GM12878 (cell line): ENCODE data around the gene CCDC149. TPM values are rescaled to one million over a fixed set of nuclear protein-coding genes. Genes with fewer than 3 reads are reported as not detected.

ENCODE experiments used
- ATAC-seq: fragments of 200-7000 bp; cut with Tn5 transposase; 3 replicates; pipeline ENCODE4 v1.9.1; 2020; ENCODE audit warnings: mild to moderate bottlenecking, moderate library complexity
- BruUV-seq: library from RNA; stranded (reverse); fragments of 400-500 nt; replicated peaks from 2 replicates; lab custom pipeline; 2021; lab: Mats Ljungman, UMichigan
- CTCF ChIA-PET: fragments of 300-600 bp; sonication (Branson Sonifier 250); formaldehyde crosslinking; extraction: SDS; loops from one replicate; lab custom pipeline; 2021; ENCODE audit warnings: inconsistent platforms; lab: Yijun Ruan, JAX
- POLR2A ChIA-PET: fragments of 350-600 bp; formaldehyde crosslinking; extraction: SDS; loops from one replicate; lab custom pipeline; 2021; ENCODE audit warnings: inconsistent platforms; lab: Charles Lee
- RAD21 ChIA-PET: fragments of 300-600 bp; sonication (Branson Sonifier 250); formaldehyde crosslinking; loops from one replicate; lab custom pipeline; 2023; ENCODE audit warnings: antibody characterized with exemption; ENCODE audit not compliant: unreplicated experiment; lab: Charles Lee
- SMC1A ChIA-PET: fragments of 300-600 bp; sonication (Branson Sonifier 250); formaldehyde crosslinking; loops from one replicate; lab custom pipeline; 2023; ENCODE audit not compliant: unreplicated experiment, uncharacterized antibody; lab: Charles Lee
- DNase-seq: peaks from one replicate; pipeline ENCODE4 v3.0.0-alpha.2; 2011; ENCODE audit warnings: low read depth, low spot score
- FAIRE-seq: peaks from 3 replicates; lab custom pipeline; 2011; peaks lifted over from hg19 to GRCh38; lab: Jason Lieb, UNC
- H2AFZ ChIP-seq: 2 replicates; pipeline ENCODE4 v1.6.0; 2011; ENCODE audit warnings: low read depth, low read length, control low read depth; ENCODE audit not compliant: control insufficient read depth
- H3K27ac ChIP-seq: 2 replicates; pipeline ENCODE4 v1.5.1; 2011; ENCODE audit warnings: control low read depth; ENCODE audit not compliant: control insufficient read depth, insufficient read depth
- H3K27me3 ChIP-seq, 2 experiments: replicated peaks in 1 of 2; 2 replicates each; pipeline versions ENCODE4 v1.6.0 to v1.6.1; 2011; ENCODE audit warnings: low read length in 1 of 2; ENCODE audit not compliant: control insufficient read depth in 2 of 2, insufficient read depth in 2 of 2
- H3K36me3 ChIP-seq, 2 experiments: 2 replicates each; pipeline ENCODE4 v1.5.1; 2011; ENCODE audit warnings: low read length in 1 of 2; ENCODE audit not compliant: control insufficient read depth in 2 of 2, insufficient read depth in 2 of 2
- H3K4me1 ChIP-seq: 2 replicates; pipeline ENCODE4 v1.6.1; 2011; ENCODE audit warnings: mild to moderate bottlenecking, low read length, moderate library complexity, mixed read lengths; ENCODE audit not compliant: control insufficient read depth, insufficient read depth
- H3K4me2 ChIP-seq: 2 replicates; pipeline ENCODE4 v1.6.0; 2011; ENCODE audit warnings: control low read depth; ENCODE audit not compliant: control insufficient read depth, insufficient read depth
- H3K4me3 ChIP-seq: fragments of 200-600 bp; sonication (generic); 2 replicates; pipeline ENCODE4 v1.5.1; 2016
- H3K79me2 ChIP-seq: 2 replicates; pipeline ENCODE4 v1.6.0; 2011; ENCODE audit warnings: low read length; ENCODE audit not compliant: control insufficient read depth, insufficient read depth
- H3K9ac ChIP-seq: 2 replicates; pipeline ENCODE4 v1.8.0; 2011; ENCODE audit warnings: low read length, control low read depth, mixed read lengths; ENCODE audit not compliant: control insufficient read depth, insufficient read depth
- H3K9me3 ChIP-seq: replicated peaks from 3 replicates; pipeline ENCODE4 v1.5.1; 2011; ENCODE audit warnings: mild to moderate bottlenecking, low read length; ENCODE audit not compliant: control insufficient read depth, insufficient read depth
- H4K20me1 ChIP-seq: 2 replicates; pipeline ENCODE4 v1.6.0; 2011; ENCODE audit not compliant: control insufficient read depth, insufficient read depth
- BCLAF1 ChIP-seq: fragments of 450-650 bp; IDR thresholded peaks from 2 replicates; pipeline ENCODE4 v1.6.1; 2017; ENCODE audit warnings: antibody characterized with exemption, mild to moderate bottlenecking, moderate library complexity
- CEBPB ChIP-seq, 2 experiments: fragments of 150-350 bp in 1 of 2; IDR thresholded peaks; 2 replicates each; pipeline ENCODE4 v1.6.1; 2012 to 2014; ENCODE audit warnings: low read depth in 2 of 2, low read length in 2 of 2, borderline replicate concordance in 1 of 2, inconsistent platforms in 1 of 2
- CREM ChIP-seq: IDR thresholded peaks from 2 replicates; pipeline ENCODE4 v1.6.1; 2014; ENCODE audit warnings: antibody characterized with exemption, low read depth
- HDGF ChIP-seq: fragments of 450-650 bp; IDR thresholded peaks from 2 replicates; pipeline ENCODE4 v1.6.1; 2016; ENCODE audit warnings: antibody characterized with exemption
- IKZF1 ChIP-seq: fragments of 450-650 bp; conservative IDR thresholded peaks from 2 replicates; pipeline ENCODE4 v1.6.1; 2017; ENCODE audit warnings: antibody characterized with exemption, mild to moderate bottlenecking
- KLF5 ChIP-seq: fragments of 450-650 bp; IDR thresholded peaks from 2 replicates; pipeline ENCODE4 v1.6.1; 2014; ENCODE audit warnings: mild to moderate bottlenecking; ENCODE audit not compliant: partially characterized antibody
- MTA2 ChIP-seq: fragments of 450-650 bp; IDR thresholded peaks from 2 replicates; pipeline ENCODE4 v1.6.1; 2016; ENCODE audit warnings: low read depth, mild to moderate bottlenecking, moderate library complexity
- NBN ChIP-seq: fragments of 450-650 bp; IDR thresholded peaks from 2 replicates; pipeline ENCODE4 v1.6.1; 2016
- NFXL1 ChIP-seq: fragments of 450-650 bp; IDR thresholded peaks from 2 replicates; pipeline ENCODE4 v1.6.1; 2017; ENCODE audit warnings: antibody characterized with exemption, mild to moderate bottlenecking, borderline replicate concordance
- SMAD5 ChIP-seq: IDR thresholded peaks from 2 replicates; pipeline ENCODE4 v1.6.1; 2016; ENCODE audit warnings: antibody characterized with exemption, low read depth
- STAT1 ChIP-seq: fragments of 450-650 bp; conservative IDR thresholded peaks from 2 replicates; pipeline ENCODE4 v1.6.1; 2014; ENCODE audit warnings: antibody characterized with exemption, mild to moderate bottlenecking
- SUPT20H ChIP-seq: IDR thresholded peaks from 2 replicates; pipeline ENCODE4 v1.6.1; 2011; ENCODE audit warnings: low read depth, mild to moderate bottlenecking, low read length, moderate library complexity, borderline replicate concordance; ENCODE audit not compliant: control insufficient read depth
- TCF3 ChIP-seq: IDR thresholded peaks from 2 replicates; pipeline ENCODE4 v1.6.1; 2012; ENCODE audit warnings: low read depth, mild to moderate bottlenecking, low read length, borderline replicate concordance; ENCODE audit not compliant: insufficient read depth
- ZNF384 ChIP-seq: IDR thresholded peaks from 2 replicates; pipeline ENCODE4 v1.6.1; 2012; ENCODE audit warnings: low read depth, mild to moderate bottlenecking, low read length, improper control_type of control experiment, borderline replicate concordance
- WGBS: methylation state at CpG from one replicate; pipeline ENCODE4 v1.1.6; 2016; ENCODE audit warnings: low lambda C conversion rate; ENCODE audit not compliant: insufficient replicate concordance, insufficient coverage; ENCODE audit errors: missing lambda C conversion rate; 5-methylcytosine and 5-hydroxymethylcytosine counted together
- in situ Hi-C: fragments of 300-500 bp; cut with MboI; formaldehyde crosslinking; loops from 9 replicates; pipeline ENCODE4 v1.14.3; 2018; ENCODE audit warnings: mixed read lengths
- intact Hi-C: fragments of 100-400 bp; cut with micrococcal nuclease; formaldehyde crosslinking; loops from one replicate; pipeline ENCODE4 v1.14.2; 2022; ENCODE audit not compliant: unreplicated experiment
- polyA plus RNA-seq, 11 experiments: library from polyadenylated mRNA; depleted of rRNA in 4 of 11; unstranded in 6 of 11; stranded (reverse) in 5 of 11; fragments of >200 nt; fragmentation: Nextera tagmentation in 4 of 11; fragmentation: Illumina TruSeq in 1 of 11; extraction: Ambion mirVana in 4 of 11; extraction: Trizol in 1 of 11; gene quantifications; 1 replicate in 1 of 11; 2 replicates in 10 of 11; pipeline versions ENCODE4 v1.2.1 to v1.2.3, GENCODE V29; 2011 to 2016; ENCODE audit warnings: inconsistent platforms in 2 of 11, missing spikeins in 2 of 11, low read depth in 1 of 11
- total RNA-seq, 4 experiments: library from RNA; depleted of rRNA in 3 of 4; stranded (reverse); fragments of >200 nt in 3 of 4; fragmentation: Illumina TruSeq in 1 of 4; extraction: Trizol in 1 of 4; gene quantifications; 2 replicates each; pipeline versions ENCODE4 v1.2.1 to v1.2.3, GENCODE V29; 2013 to 2021

Gene CCDC149
- total and polyA plus RNA-seq, 10 of the 15 experiments (the other 5 are each of a cell fraction or from before 2014, with no cell fraction given) = 0.03 to 0.04 (median 0.04) TPM; not detected in 7

GRCh38 chr4:24820541-24820940 lies 92.3 kb downstream of the CCDC149 start (continued):
- TF ChIP-seq TCF3 = no peak
- no peak for TF ChIP-seq STAT1
- TF ChIP-seq ZNF384 = no peak
- TF ChIP-seq KLF5 = no peak

- no peak overlapping the region for H3K27ac ChIP-seq
- no peak for TF ChIP-seq SMAD5
- no peak for TF ChIP-seq NBN
- no peak for TF ChIP-seq IKZF1
- no peak for TF ChIP-seq CREM
- H3K4me1 ChIP-seq = no peaks in the 10 kb centered on the region
- H3K27me3 ChIP-seq = no peaks in the 10 kb centered on the region
- RAD21 ChIA-PET = no interaction called here
- H4K20me1 ChIP-seq = no peaks in the 10 kb centered on the region
- H3K9me3 ChIP-seq = no peaks in the 10 kb centered on the region; the same call in 2 of the 3 replicates
- 71% methylated on average over 18 of the region's 18 CpGs for WGBS
- no peak overlapping the region for H3K4me2 ChIP-seq
- no peak for FAIRE-seq
- DNase-seq = no peak
- SMC1A ChIA-PET = no interaction called here
- CTCF ChIA-PET = no interaction called here
- in situ Hi-C loops (no loop called here), intact Hi-C loops (no loop called here)
- no peaks in the 10 kb centered on the region for H3K36me3 ChIP-seq
- H3K9ac ChIP-seq = no peak overlapping the region
- BruUV-seq = no TSS peak
- no peak overlapping the region for H2AFZ ChIP-seq
- H3K79me2 ChIP-seq = no peaks in the 10 kb centered on the region
- no peak overlapping the region for H3K4me3 ChIP-seq
- POLR2A ChIA-PET = no interaction called here
- ATAC-seq = no peak
Observed at GRCh38 chr4:24816797-24817196, 96.0 kb downstream of the CCDC149 start.

- no peak for DNase-seq
- no peak for TF ChIP-seq MTA2
- no peak for TF ChIP-seq NFXL1
- TF ChIP-seq SUPT20H = no peak
- no peak for TF ChIP-seq BCLAF1
- TF ChIP-seq CEBPB (IDR thresholded peaks at IDR 0.05; ENCODE audit: borderline replicate concordance in 1 of 2, low read depth in 2 of 2, low read length in 2 of 2) = no peak
- TF ChIP-seq HDGF = no peak
Observed at GRCh38 chr4:24813732-24814131, 99.1 kb downstream of the CCDC149 start.

More at GRCh38 chr4:24813732-24814131, 99.1 kb downstream of the CCDC149 start:
- in situ Hi-C loops (no loop called here), intact Hi-C loops (no loop called here)
- Histone ChIP-seq H4K20me1 (no peaks in the 10 kb centered on the region), H3K79me2 (no peaks in the 10 kb centered on the region), H3K27me3 (no peaks in the 10 kb centered on the region), H3K4me2 (no peak overlapping the region), H3K4me1 (no peaks in the 10 kb centered on the region), H3K4me3 (no peak overlapping the region), H3K36me3 (no peaks in the 10 kb centered on the region), H3K9ac (no peak overlapping the region), H2AFZ (no peak overlapping the region), H3K27ac (no peak overlapping the region), H3K9me3 (no peaks in the 10 kb centered on the region; the same call in 2 of the 3 replicates)
- RAD21 ChIA-PET = no interaction called here
- BruUV-seq = no TSS peak
- SMC1A ChIA-PET = no interaction called here
- CTCF ChIA-PET = no interaction called here
- WGBS = 43% methylated on average over 2 of the region's 2 CpGs
- no peak for FAIRE-seq
- no peak for ATAC-seq
- POLR2A ChIA-PET = no interaction called here
